Skeletal muscle tissue (tissue), 4 donors: ENCODE data around the gene DNAJB6. TPM values are rescaled to one million over a fixed set of nuclear protein-coding genes. Genes with fewer than 3 reads are reported as not detected.

Source experiments
- H3K27ac ChIP-seq: one replicate; pipeline ENCODE4 v1.7.0; 2013; ENCODE audit warnings: mild to moderate bottlenecking, low read depth, low read length, inconsistent platforms
- H3K27me3 ChIP-seq, 3 donors: one replicate each; pipeline ENCODE4 v1.7.0; 2013; ENCODE audit warnings: low read length in 3 of 3; ENCODE audit not compliant: control insufficient read depth in 3 of 3, insufficient read depth in 3 of 3
- H3K36me3 ChIP-seq, 3 donors: one replicate each; pipeline ENCODE4 v1.7.0; 2013; ENCODE audit warnings: low read length in 3 of 3; ENCODE audit not compliant: control insufficient read depth in 3 of 3, insufficient read depth in 3 of 3
- H3K4me1 ChIP-seq, 3 donors: one replicate each; pipeline ENCODE4 v1.7.0; 2013; ENCODE audit warnings: low read length in 3 of 3, mild to moderate bottlenecking in 3 of 3; ENCODE audit not compliant: control insufficient read depth in 3 of 3, insufficient read depth in 3 of 3
- H3K4me3 ChIP-seq, 3 donors: one replicate each; pipeline ENCODE4 v1.7.0; 2013; ENCODE audit warnings: low read length in 3 of 3
- H3K9ac ChIP-seq, 3 donors: one replicate each; pipeline ENCODE4 v1.7.0; 2013; ENCODE audit warnings: low read length in 3 of 3, mild to moderate bottlenecking in 3 of 3, moderate library complexity in 2 of 3, low read depth in 1 of 3
- H3K9me3 ChIP-seq, 3 donors: one replicate each; pipeline ENCODE4 v1.7.0; 2013; ENCODE audit warnings: low read length in 3 of 3; ENCODE audit not compliant: control insufficient read depth in 3 of 3
- total RNA-seq: library from RNA; depleted of rRNA; stranded (reverse); fragments of >200 nt; gene quantifications from one replicate; pipeline ENCODE4 v1.2.3, GENCODE V29; 2014
- donor health status: Osteomylitis.

Gene DNAJB6
- total RNA-seq, 1 donor from 2014 or later, result 68.9 TPM

GRCh38 chr7:157437519-157438061, 100.8 kb downstream of the DNAJB6 start:
- Histone ChIP-seq H3K27ac (no peak overlapping the region), H3K27me3 (peaks cover 0 to 9% (median 3%) of the 10 kb centered on the region in 3 donors), H3K36me3 (peaks cover 0 to 3% (median 2%) of the 10 kb centered on the region in 3 donors), H3K9me3 (no peaks in the 10 kb centered on the region), H3K4me1 (peaks cover 0 to 6% (median 4%) of the 10 kb centered on the region in 3 donors), H3K4me3 (no peak overlapping the region), H3K9ac (no peak overlapping the region)

DNA sequence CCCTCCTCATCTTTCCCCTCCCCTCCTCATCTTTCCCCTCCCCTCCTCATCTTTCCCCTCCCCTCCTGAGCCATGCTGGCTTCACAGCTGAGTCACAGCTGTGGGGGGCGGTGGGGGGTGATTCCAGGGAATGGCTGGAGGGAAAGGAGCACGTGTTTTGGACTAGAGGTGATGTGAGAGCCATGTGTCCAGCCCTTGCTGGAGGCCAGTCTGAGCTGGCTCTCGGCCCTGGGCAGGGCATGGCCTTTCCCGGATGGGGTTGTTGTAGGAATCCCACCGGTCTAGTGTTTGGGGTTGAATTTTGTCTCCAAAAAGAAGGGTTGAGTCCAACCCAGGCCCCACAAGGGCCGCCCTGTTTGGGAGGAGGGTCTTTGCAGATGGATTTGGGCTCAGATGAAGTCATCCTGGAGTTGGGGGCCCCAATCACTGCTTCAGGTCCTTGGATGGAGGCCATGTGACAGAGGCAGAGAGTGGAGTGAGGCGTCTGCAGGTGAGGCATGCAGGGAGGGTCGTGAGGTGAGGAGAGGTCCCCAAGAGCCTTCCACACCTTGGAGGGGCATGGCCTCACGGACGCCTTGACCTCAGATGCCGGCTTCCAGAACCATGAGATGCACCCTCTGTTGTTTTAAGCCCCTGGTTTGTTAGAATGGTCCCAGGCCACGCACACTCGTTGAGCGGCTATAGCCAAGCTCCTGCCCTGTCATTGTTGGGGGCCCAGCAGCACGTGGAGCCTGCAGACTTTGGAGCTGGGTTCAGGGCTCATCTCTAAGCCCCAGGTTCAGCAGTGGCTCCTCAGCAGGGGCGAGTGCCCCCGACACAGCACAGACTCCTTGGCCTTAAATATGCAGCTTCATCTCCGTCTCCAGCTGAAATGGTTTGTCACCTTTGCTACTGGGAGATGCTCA, 101.6 kb downstream of the DNAJB6 start:
- H3K27me3 ChIP-seq, result peaks cover 0 to 6% (median 3%) of the 10 kb centered on the region in 3 donors
- no peak overlapping the region for H3K27ac ChIP-seq
- no peaks in the 10 kb centered on the region for H3K4me1 ChIP-seq
- H3K9me3 ChIP-seq, result no peaks in the 10 kb centered on the region
- H3K4me3 ChIP-seq, result no peak overlapping the region
- peaks cover 0 to 2% (median under 1%) of the 10 kb centered on the region in 3 donors for H3K36me3 ChIP-seq
- H3K9ac ChIP-seq, result no peak overlapping the region

DNA sequence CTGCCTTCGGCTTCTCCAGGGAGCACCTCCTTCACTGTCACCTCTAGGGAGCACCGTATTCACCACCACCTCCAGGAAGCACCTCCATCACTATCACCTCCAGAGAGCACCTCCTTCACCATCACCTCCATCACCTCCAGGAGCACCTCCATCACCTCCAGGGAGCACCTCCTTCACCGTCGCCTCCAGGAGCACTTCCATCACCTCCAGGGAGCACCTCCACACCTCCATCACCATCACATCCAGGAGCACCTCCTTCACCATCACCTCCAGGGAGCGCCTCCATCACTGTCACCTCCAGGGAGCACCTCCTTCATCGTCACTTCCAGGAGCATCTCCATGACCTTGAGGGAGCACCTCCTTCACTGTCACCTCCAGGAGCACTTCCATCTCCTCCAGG, 102.3 kb downstream of the DNAJB6 start:
- no peak overlapping the region for H3K9ac ChIP-seq
- no peaks in the 10 kb centered on the region for H3K4me1 ChIP-seq
- no peaks in the 10 kb centered on the region for H3K9me3 ChIP-seq
- H3K27me3 ChIP-seq, result peaks cover 0 to 6% (median 3%) of the 10 kb centered on the region in 3 donors
- no peaks in the 10 kb centered on the region for H3K36me3 ChIP-seq
- H3K27ac ChIP-seq, result no peak overlapping the region
- H3K4me3 ChIP-seq, result no peak overlapping the region

DNA sequence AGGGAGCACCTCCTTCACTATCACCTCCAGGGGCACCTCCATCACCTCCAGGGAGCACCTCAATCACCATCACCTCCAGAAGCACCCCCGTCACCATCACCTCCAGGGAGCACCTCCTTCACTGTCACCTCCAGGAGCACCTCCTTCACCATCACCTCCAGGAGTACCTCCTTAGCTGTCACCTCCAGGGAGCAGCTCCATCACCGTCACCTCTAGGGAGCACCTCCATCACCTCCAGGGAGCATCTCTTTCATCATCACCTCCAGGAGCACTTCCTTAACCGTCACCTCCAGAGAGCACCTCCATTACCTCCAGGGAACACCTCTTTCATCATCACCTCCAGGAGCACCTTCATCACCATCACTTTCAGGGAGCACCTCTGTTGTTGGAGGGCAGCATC, 103.0 kb downstream of the DNAJB6 start:
- no peak overlapping the region for H3K4me3 ChIP-seq
- no peaks in the 10 kb centered on the region for H3K9me3 ChIP-seq
- H3K27ac ChIP-seq, result no peak overlapping the region
- peaks cover 0 to 6% (median 3%) of the 10 kb centered on the region in 3 donors for H3K27me3 ChIP-seq
- H3K36me3 ChIP-seq, result no peaks in the 10 kb centered on the region
- no peaks in the 10 kb centered on the region for H3K4me1 ChIP-seq
- no peak overlapping the region for H3K9ac ChIP-seq

GRCh38 chr7:157440346-157441022, 103.7 kb downstream of the DNAJB6 start:
- Histone ChIP-seq H3K27ac (no peak overlapping the region), H3K4me3 (no peak overlapping the region), H3K9ac (no peak overlapping the region), H3K9me3 (no peaks in the 10 kb centered on the region), H3K4me1 (no peaks in the 10 kb centered on the region), H3K36me3 (no peaks in the 10 kb centered on the region), H3K27me3 (peaks cover 0 to 6% (median 3%) of the 10 kb centered on the region in 3 donors)

GRCh38 chr7:157441023-157441399, 104.2 kb downstream of the DNAJB6 start:
- Histone ChIP-seq H3K9me3 (no peaks in the 10 kb centered on the region), H3K4me1 (no peaks in the 10 kb centered on the region), H3K27me3 (peaks cover 0 to 6% (median 3%) of the 10 kb centered on the region in 3 donors), H3K9ac (no peak overlapping the region), H3K27ac (no peak overlapping the region), H3K36me3 (no peaks in the 10 kb centered on the region), H3K4me3 (no peak overlapping the region)

DNA sequence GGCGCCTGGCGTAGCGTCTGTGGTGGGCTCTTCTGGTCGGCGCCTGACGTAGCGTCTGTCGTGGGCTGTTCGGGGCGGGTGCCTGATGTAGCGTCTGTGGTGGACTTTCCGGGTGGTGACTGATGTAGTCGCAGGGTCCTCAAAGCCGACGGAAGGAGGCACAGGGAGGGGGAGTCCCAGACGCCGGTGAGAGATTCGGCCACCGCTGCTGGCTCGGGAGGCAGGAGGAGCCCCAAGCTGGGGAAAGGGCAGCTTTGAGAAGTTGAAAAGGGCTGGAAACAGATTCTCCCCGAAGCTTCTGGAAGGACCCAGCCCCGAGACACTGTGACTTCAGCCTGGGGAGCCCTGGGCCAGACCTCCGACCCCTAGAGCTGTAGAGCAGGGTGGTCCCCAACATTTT, 105.7 kb downstream of the DNAJB6 start:
- Histone ChIP-seq H3K4me1 (no peaks in the 10 kb centered on the region), H3K9me3 (no peaks in the 10 kb centered on the region), H3K9ac (no peak overlapping the region), H3K27ac (no peak overlapping the region), H3K36me3 (no peaks in the 10 kb centered on the region), H3K27me3 (peaks cover 0 to 6% (median 3%) of the 10 kb centered on the region in 3 donors), H3K4me3 (no peak overlapping the region)

DNA sequence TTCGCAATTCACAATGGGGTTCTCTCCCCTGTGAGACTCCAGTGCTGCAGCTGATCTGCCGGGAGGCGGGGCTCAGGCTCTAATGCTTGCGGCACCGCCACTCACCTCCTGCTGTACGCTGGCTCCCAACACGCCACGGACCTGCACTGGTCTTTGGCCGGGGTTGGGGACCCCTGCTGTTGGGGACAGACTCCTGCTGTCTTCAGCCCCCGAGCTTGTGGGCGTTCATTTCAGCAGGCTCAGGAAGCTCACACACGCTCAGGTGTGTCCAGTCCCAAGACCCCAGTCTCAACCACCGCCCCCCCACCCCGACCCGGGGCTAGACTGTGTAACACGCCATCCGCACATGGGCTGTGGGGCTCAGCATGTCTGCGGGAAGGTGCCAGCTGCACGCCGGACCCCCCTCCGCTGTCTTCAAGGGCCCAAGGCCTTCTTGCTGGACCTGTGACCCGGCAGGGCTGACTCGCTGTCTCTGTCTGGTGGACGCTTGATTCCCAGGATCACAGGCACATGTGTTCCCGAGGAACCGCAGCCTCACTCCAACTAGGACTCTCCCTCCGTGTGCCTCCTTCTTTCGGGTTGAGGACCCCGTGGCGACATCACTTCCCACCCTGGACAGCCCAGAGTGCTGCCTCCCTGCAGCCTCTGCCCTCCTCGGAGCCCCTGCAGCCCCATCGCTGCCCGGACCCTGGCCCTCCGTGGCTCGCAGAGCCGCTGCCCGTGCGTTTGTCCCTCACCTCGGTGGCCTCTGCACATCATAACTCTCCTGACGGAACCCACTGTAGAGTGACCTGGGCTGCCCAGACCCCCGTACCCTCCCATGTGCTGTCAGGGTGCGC, 106.4 kb downstream of the DNAJB6 start:
- no peaks in the 10 kb centered on the region for H3K4me1 ChIP-seq
- no peak overlapping the region for H3K27ac ChIP-seq
- peaks cover 0 to 6% (median 3%) of the 10 kb centered on the region in 3 donors for H3K27me3 ChIP-seq
- H3K4me3 ChIP-seq, result no peak overlapping the region
- H3K36me3 ChIP-seq, result no peaks in the 10 kb centered on the region
- H3K9me3 ChIP-seq, result no peaks in the 10 kb centered on the region
- H3K9ac ChIP-seq, result no peak overlapping the region

GRCh38 chr7:157444011-157444842, 107.4 kb downstream of the DNAJB6 start:
- Histone ChIP-seq H3K9ac (no peak overlapping the region), H3K4me3 (no peak overlapping the region), H3K36me3 (no peaks in the 10 kb centered on the region), H3K4me1 (no peaks in the 10 kb centered on the region), H3K27me3 (peaks cover 0 to 3% (median 1%) of the 10 kb centered on the region in 3 donors), H3K9me3 (no peaks in the 10 kb centered on the region), H3K27ac (no peak overlapping the region)
